GM23338 (cell line): ENCODE results near the gene IGF1. TPM values are rescaled to one million over a fixed set of nuclear protein-coding genes. Genes with fewer than 3 reads are reported as not detected.

Experiments
- ATAC-seq: fragments of 200-7000 bp; cut with Tn5 transposase; 3 replicates; pipeline ENCODE4 v1.9.1; 2020
- DNase-seq: peaks from one replicate; pipeline ENCODE4 v3.0.0-alpha.2; 2015; ENCODE audit warnings: low spot score
- H2AFZ ChIP-seq: fragments of 200-600 bp; sonication (generic); 2 replicates; pipeline ENCODE4 v1.8.0; 2016; ENCODE audit warnings: antibody characterized with exemption, mild to moderate bottlenecking, moderate library complexity
- H3F3A ChIP-seq: fragments of 200-600 bp; sonication (generic); replicated peaks from 2 replicates; pipeline ENCODE4 v1.8.0; 2017; ENCODE audit warnings: antibody characterized with exemption, mixed run types, low read depth
- H3K27ac ChIP-seq: fragments of 200-600 bp; sonication (generic); 2 replicates; pipeline ENCODE4 v1.6.1; 2016; ENCODE audit warnings: low read depth
- H3K27me3 ChIP-seq: fragments of 200-600 bp; sonication (generic); 2 replicates; pipeline ENCODE4 v1.8.0; 2016; ENCODE audit warnings: mild to moderate bottlenecking, mixed run types, moderate library complexity; ENCODE audit not compliant: insufficient read depth
- H3K36me3 ChIP-seq: fragments of 200-600 bp; sonication (generic); 2 replicates; pipeline ENCODE4 v1.8.0; 2016; ENCODE audit warnings: mild to moderate bottlenecking; ENCODE audit not compliant: insufficient read depth
- H3K4me1 ChIP-seq: fragments of 200-600 bp; sonication (generic); 2 replicates; pipeline ENCODE4 v1.8.0; 2016; ENCODE audit warnings: mild to moderate bottlenecking, moderate library complexity; ENCODE audit not compliant: insufficient read depth
- H3K4me2 ChIP-seq: fragments of 200-600 bp; sonication (generic); 2 replicates; pipeline ENCODE4 v1.7.1; 2017; ENCODE audit warnings: mixed run types
- H3K4me3 ChIP-seq: fragments of 200-600 bp; sonication (generic); 2 replicates; pipeline ENCODE4 v1.6.1; 2016; ENCODE audit warnings: mixed run types
- H3K79me2 ChIP-seq: fragments of 200-600 bp; sonication (generic); replicated peaks from 2 replicates; pipeline ENCODE4 v1.8.0; 2017; ENCODE audit warnings: mild to moderate bottlenecking; ENCODE audit not compliant: insufficient read depth
- H3K9me2 ChIP-seq: fragments of 200-600 bp; sonication (generic); 2 replicates; pipeline ENCODE4 v1.8.0; 2017; ENCODE audit not compliant: insufficient read depth
- H4K20me1 ChIP-seq: fragments of 200-600 bp; sonication (generic); replicated peaks from 2 replicates; pipeline ENCODE4 v1.8.0; 2017; ENCODE audit warnings: mild to moderate bottlenecking; ENCODE audit not compliant: insufficient read depth
- H3K27ac Mint-ChIP-seq: 2 replicates; pipeline ENCODE4 v1.8.0; 2020; ENCODE audit warnings: inconsistent platforms, mild to moderate bottlenecking, moderate library complexity, mixed read lengths
- H3K27me3 Mint-ChIP-seq: 3 replicates; pipeline ENCODE4 v1.8.0; 2022; ENCODE audit warnings: low read depth, mild to moderate bottlenecking, moderate library complexity, mixed read lengths, inconsistent platforms; ENCODE audit not compliant: insufficient read depth, poor library complexity
- H3K36me3 Mint-ChIP-seq: 3 replicates; pipeline ENCODE4 v1.8.0; 2021; ENCODE audit warnings: low read depth, mild to moderate bottlenecking, inconsistent platforms, moderate library complexity, mixed read lengths
- H3K4me1 Mint-ChIP-seq: 3 replicates; pipeline ENCODE4 v1.8.0; 2020; ENCODE audit warnings: mild to moderate bottlenecking, inconsistent platforms, mixed read lengths
- H3K4me3 Mint-ChIP-seq: 3 replicates; pipeline ENCODE4 v1.8.0; 2021; ENCODE audit warnings: moderate library complexity, mild to moderate bottlenecking, inconsistent platforms, mixed read lengths
- H3K9me3 Mint-ChIP-seq: 3 replicates; pipeline ENCODE4 v1.8.0; 2020; ENCODE audit warnings: moderate library complexity, mild to moderate bottlenecking, inconsistent platforms, mixed read lengths
- CTCF ChIP-seq, 2 experiments: fragments of 200-600 bp in 1 of 2; sonication (generic) in 1 of 2; conservative IDR thresholded peaks; 2 replicates each; pipeline versions ENCODE4 v1.5.1 to v1.6.1; 2016 to 2017; ENCODE audit warnings: antibody characterized with exemption in 2 of 2, low read depth in 2 of 2, mild to moderate bottlenecking in 2 of 2, moderate library complexity in 1 of 2
- JUNB ChIP-seq: IDR thresholded peaks from one replicate; pipeline ENCODE4 v1.6.1; 2016; ENCODE audit warnings: antibody characterized with exemption; ENCODE audit not compliant: unreplicated experiment
- POLR2AphosphoS5 ChIP-seq: IDR thresholded peaks from 2 replicates; pipeline ENCODE4 v1.6.1; 2016; ENCODE audit warnings: antibody characterized with exemption, low read depth
- REST ChIP-seq: IDR thresholded peaks from one replicate; pipeline ENCODE4 v1.6.1; 2018; ENCODE audit warnings: antibody characterized with exemption; ENCODE audit not compliant: unreplicated experiment
- STAT1 ChIP-seq: IDR thresholded peaks from one replicate; pipeline ENCODE4 v1.6.1; 2016; ENCODE audit warnings: antibody characterized with exemption; ENCODE audit not compliant: unreplicated experiment
- polyA plus RNA-seq: library from polyadenylated mRNA; unstranded; fragments of >200 nt; fragmentation: Nextera tagmentation; extraction: Ambion mirVana; gene quantifications from 2 replicates; pipeline ENCODE4 v1.2.1, GENCODE V29; 2016
- total RNA-seq: library from RNA; depleted of rRNA; stranded (reverse); fragments of >200 nt; shearing (Covaris generic); gene quantifications from 2 replicates; pipeline ENCODE4 v1.2.3, GENCODE V29; 2014

IGF1 gene
- total and polyA plus RNA-seq, 2 experiments from 2014 or later: 0.29 TPM; not detected in 1

GRCh38 chr12:102511575-102511974 lies 31.2 kb upstream of the IGF1 start:
- no peak overlapping the region for H3K27ac Mint-ChIP-seq
- peaks cover 2% of the 10 kb centered on the region for H3K27me3 Mint-ChIP-seq
- H3K9me2 ChIP-seq: peaks cover 6% of the 10 kb centered on the region
- H2AFZ ChIP-seq: no peak overlapping the region
- no peaks in the 10 kb centered on the region for H3K79me2 ChIP-seq
- no peaks in the 10 kb centered on the region for H4K20me1 ChIP-seq
- no peak overlapping the region for H3K4me3 Mint-ChIP-seq
- no peak overlapping the region for H3K4me3 ChIP-seq
- H3K27ac ChIP-seq: no peak overlapping the region
- no peak for ATAC-seq
- H3K9me3 Mint-ChIP-seq: no peaks in the 10 kb centered on the region
- H3F3A ChIP-seq: no peaks in the 10 kb centered on the region
- no peak for DNase-seq
- no peaks in the 10 kb centered on the region for H3K27me3 ChIP-seq
- H3K36me3 Mint-ChIP-seq: no peaks in the 10 kb centered on the region
- peaks cover 12% of the 10 kb centered on the region for H3K4me1 Mint-ChIP-seq
- no peaks in the 10 kb centered on the region for H3K4me1 ChIP-seq
- TF ChIP-seq CTCF (conservative IDR thresholded peaks at IDR 0.05; ENCODE audit: low read depth in 2 of 2): no peak
- TF ChIP-seq POLR2AphosphoS5: no peak
- no peak for TF ChIP-seq STAT1
- no peak for TF ChIP-seq JUNB
- H3K36me3 ChIP-seq: no peaks in the 10 kb centered on the region
- H3K4me2 ChIP-seq: no peak overlapping the region

- no peak for DNase-seq
- H3K27ac ChIP-seq: no peak overlapping the region
- TF ChIP-seq CTCF (conservative IDR thresholded peaks at IDR 0.05; ENCODE audit: low read depth in 2 of 2): no peak
- H3K79me2 ChIP-seq: no peaks in the 10 kb centered on the region
- H3K27ac Mint-ChIP-seq: no peak overlapping the region
- H3K4me3 Mint-ChIP-seq: no peak overlapping the region
- H3K4me1 Mint-ChIP-seq: peaks cover 12% of the 10 kb centered on the region
- 0 out of 2 replicates have a peak overlapping the region, but pooled peaks have one; percentile 50 for H2AFZ ChIP-seq
- no peaks in the 10 kb centered on the region for H3K27me3 ChIP-seq
- H3K36me3 Mint-ChIP-seq: no peaks in the 10 kb centered on the region
- H3F3A ChIP-seq: no peaks in the 10 kb centered on the region
- H3K4me3 ChIP-seq: no peak overlapping the region
- H3K9me3 Mint-ChIP-seq: no peaks in the 10 kb centered on the region; the same call in 1 of the 3 replicates
- peaks cover 9% of the 10 kb centered on the region for H3K9me2 ChIP-seq
- no peak overlapping the region for H3K4me2 ChIP-seq
- no peaks in the 10 kb centered on the region for H4K20me1 ChIP-seq
- H3K27me3 Mint-ChIP-seq: peaks cover 2% of the 10 kb centered on the region
- no peaks in the 10 kb centered on the region for H3K36me3 ChIP-seq
- no peaks in the 10 kb centered on the region for H3K4me1 ChIP-seq
- no peak for ATAC-seq
These were observed 30.1 kb upstream of the IGF1 start for GRCh38 chr12:102510463-102510862.

GRCh38 chr12:102510031-102510430 lies 29.7 kb upstream of the IGF1 start:
- DNase-seq (no peak), ATAC-seq (no peak)
- no peak for TF ChIP-seq REST

More at GRCh38 chr12:102510031-102510430, 29.7 kb upstream of the IGF1 start:
- H2AFZ ChIP-seq: 0 out of 2 replicates have a peak overlapping the region, but pooled peaks have one; percentile 50
- H3K36me3 ChIP-seq: no peaks in the 10 kb centered on the region
- H3K4me1 ChIP-seq: no peaks in the 10 kb centered on the region
- H3K4me2 ChIP-seq: no peak overlapping the region
- no peak overlapping the region for H3K27ac Mint-ChIP-seq
- peaks cover 8% of the 10 kb centered on the region; the same call in 1 of the 2 replicates for H3K9me2 ChIP-seq
- H3K4me1 Mint-ChIP-seq: peaks cover 12% of the 10 kb centered on the region
- no peaks in the 10 kb centered on the region for H4K20me1 ChIP-seq
- H3F3A ChIP-seq: no peaks in the 10 kb centered on the region
- no peak overlapping the region for H3K4me3 ChIP-seq
- H3K27me3 ChIP-seq: no peaks in the 10 kb centered on the region
- no peaks in the 10 kb centered on the region for H3K36me3 Mint-ChIP-seq
- H3K27me3 Mint-ChIP-seq: peaks cover 2% of the 10 kb centered on the region
- H3K4me3 Mint-ChIP-seq: no peak overlapping the region
- no peaks in the 10 kb centered on the region for H3K79me2 ChIP-seq
- H3K9me3 Mint-ChIP-seq: no peaks in the 10 kb centered on the region; the same call in 1 of the 3 replicates
- no peak overlapping the region for H3K27ac ChIP-seq
